Cardiac atrium fibroblast (primary cell): ENCODE data around the gene ATP1B2. TPM values are rescaled to one million over a fixed set of nuclear protein-coding genes. Genes with fewer than 3 reads are reported as not detected.

Source experiments
- total RNA-seq: library from RNA; depleted of rRNA; stranded (reverse); fragments of >200 nt; gene quantifications from 2 replicates; pipeline ENCODE4 v1.2.3, GENCODE V29; 2015

ATP1B2 gene
- total RNA-seq: 2.9 TPM in 1 of 2 replicates, not detected in the other

GRCh38 chr17:7650509-7651096, at the start of gene ATP1B2:
ATP1B2 (plus strand) TSS chr17:7650926; CDS start chr17:7651519, 593 bp downstream.

DNA sequence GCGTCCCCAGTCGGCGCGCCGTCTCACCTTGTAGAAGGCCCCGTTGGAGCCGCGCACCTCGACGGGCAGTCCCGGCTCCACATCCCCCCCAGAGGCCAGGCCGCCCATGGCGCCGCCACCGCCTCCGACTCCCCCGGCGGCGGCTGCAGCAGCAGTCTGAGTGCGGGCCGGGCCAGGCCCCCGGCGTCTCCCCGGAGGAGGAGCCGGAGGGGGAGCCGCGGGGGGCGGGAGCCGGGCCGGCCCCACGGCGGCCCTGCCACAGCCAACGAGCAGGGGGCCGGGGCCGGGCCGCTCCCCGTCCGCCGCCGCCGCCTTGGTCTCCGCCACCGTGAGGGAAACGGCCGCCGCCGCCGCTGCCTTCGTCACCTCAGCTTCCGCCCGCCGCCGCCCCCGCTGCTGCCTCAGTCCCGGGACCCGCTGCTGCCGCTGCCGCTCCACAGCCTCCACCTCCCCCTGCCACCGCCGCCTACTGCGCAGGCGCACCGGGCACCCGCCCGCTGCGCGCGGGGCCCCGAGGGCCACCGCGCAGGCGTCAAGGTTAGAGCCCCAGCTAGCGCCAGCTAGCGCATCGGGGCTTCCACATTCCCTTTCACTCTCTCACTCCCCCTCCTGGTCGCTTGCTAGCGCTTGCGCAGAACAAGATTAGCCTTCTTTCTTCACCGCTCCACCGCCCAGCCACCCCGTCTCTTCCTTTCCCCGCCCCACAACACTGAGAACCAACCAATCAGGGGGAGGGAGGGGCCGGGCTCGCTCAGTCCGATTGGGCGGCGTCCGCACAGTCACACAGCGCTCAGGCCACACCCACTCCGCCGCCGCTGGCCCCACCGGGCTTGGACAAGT, 36.1 kb upstream of the ATP1B2 start, which contains the start of gene FXR2:
TSS of gene FXR2 (minus strand) at position 473 of the 840 bp plus-strand sequence. CDS start at position 108, 365 bp downstream.

GRCh38 chr17:7627250-7628121, 23.2 kb upstream of the ATP1B2 start, which contains the start of gene SAT2:
SAT2 (minus strand) TSS chr17:7627821; CDS start chr17:7627635, 186 bp downstream.

GRCh38 chr17:7629939-7630571, 20.7 kb upstream of the ATP1B2 start, which contains the start of gene SHBG:
SHBG (plus strand) TSS chr17:7630135; CDS start chr17:7630173, 38 bp downstream.

GRCh38 chr17:7687072-7687907, 36.6 kb downstream of the ATP1B2 start, which contains the start of gene TP53:
TP53 (minus strand) TSS chr17:7687490; CDS start chr17:7676594, 10,896 bp downstream.

DNA sequence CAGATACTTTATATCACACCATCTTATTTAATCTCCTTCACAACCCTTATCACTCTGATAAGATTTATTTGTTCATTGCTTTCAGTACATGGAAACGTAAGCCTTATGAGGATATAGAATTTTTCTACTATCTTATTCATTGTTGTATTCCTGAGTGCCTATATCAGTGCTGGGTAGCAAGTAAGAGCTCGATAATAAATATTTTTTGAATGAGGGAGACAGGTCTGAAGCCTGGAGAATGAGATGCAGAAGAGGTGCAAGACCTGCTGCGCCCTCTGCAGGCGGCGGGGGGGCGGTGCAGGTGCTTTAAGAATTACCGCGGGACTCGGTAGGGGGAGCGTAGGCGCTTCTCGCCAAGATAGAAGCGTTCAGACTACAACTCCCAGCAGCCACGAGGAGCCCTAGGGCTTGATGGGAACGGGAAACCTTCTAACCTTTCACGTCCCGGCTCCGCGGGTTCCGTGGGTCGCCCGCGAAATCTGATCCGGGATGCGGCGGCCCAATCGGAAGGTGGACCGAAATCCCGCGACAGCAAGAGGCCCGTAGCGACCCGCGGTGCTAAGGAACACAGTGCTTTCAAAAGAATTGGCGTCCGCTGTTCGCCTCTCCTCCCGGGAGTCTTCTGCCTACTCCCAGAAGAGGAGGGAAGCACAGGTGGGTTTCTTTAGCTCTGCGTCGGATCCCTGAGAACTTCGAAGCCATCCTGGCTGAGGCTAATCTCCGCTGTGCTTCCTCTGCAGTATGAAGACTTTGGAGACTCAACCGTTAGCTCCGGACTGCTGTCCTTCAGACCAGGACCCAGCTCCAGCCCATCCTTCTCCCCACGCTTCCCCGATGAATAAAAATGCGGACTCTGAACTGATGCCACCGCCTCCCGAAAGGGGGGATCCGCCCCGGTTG, 37.4 kb downstream of the ATP1B2 start, which contains the start of gene WRAP53:
TSS of gene WRAP53 (plus strand) at position 570 of the 900 bp plus-strand sequence. CDS start at position 742, 172 bp downstream.

DNA sequence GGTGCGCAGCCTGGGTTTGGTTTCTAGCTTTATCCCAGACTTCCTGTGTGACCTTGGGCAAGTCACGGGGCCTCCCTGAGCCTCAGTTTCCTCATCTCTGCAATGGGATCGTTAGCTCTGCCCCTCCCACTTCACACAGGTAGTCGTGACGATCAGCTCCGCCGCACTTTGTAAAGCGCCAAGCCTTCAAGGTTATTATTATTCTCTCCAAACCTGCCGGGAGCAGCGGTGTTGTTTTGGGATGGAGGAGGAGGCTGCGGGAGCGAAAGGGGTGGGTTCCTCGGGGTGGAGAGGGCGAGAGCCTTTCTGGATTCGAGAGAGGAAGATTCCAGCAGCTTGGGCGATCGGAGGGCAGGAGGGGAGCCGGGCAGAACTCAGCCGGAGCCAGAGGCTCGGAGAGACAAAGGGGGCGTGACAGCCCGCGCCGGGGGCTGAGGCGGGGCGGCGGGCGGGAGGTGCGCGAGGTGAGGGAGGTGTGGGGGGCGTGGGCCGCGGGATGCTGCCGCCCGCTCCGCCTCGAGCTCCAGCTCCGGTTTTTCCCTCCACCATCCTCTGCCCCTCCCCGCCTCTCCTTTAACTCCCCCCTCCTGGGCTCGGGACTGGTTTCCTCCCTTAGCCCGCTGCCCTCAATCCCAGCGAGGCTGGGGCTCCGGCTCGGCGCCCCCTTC, 54.0 kb downstream of the ATP1B2 start, which contains the start of gene EFNB3:
TSS of gene EFNB3 (plus strand) at position 602 of the 668 bp plus-strand sequence. CDS start 397 bp downstream, outside the sequence.

Other genes with a start within 250 kb of the ATP1B2 start
- 147 and 158 TPM in 2 replicates for gene TMEM256, start 246.8 kb upstream of the ATP1B2 start, total RNA-seq
- gene NLGN2, start 243.1 kb upstream of the ATP1B2 start, total RNA-seq: 7.8 and 12.5 TPM in 2 replicates
- not detected in 2 replicates for gene SPEM1, start 230.6 kb upstream of the ATP1B2 start, total RNA-seq
- gene SPEM2, start 225.3 kb upstream of the ATP1B2 start, total RNA-seq: not detected in 2 replicates
- gene SPEM3, start 222.1 kb upstream of the ATP1B2 start, total RNA-seq: not detected in 2 replicates
- gene TMEM102, start 215.5 kb upstream of the ATP1B2 start, total RNA-seq: 2.9 and 3.8 TPM in 2 replicates
- 1.8 and 3.4 TPM in 2 replicates for gene FGF11, start 211.4 kb upstream of the ATP1B2 start, total RNA-seq
- gene CHRNB1, start 205.9 kb upstream of the ATP1B2 start, total RNA-seq: 6.9 and 8.3 TPM in 2 replicates
- gene ZBTB4, start 171.3 kb upstream of the ATP1B2 start, total RNA-seq: 20.4 and 27.2 TPM in 2 replicates
- not detected in 2 replicates for gene SLC35G6, start 169.5 kb upstream of the ATP1B2 start, total RNA-seq
- 57.0 and 69.2 TPM in 2 replicates for gene POLR2A, start 166.6 kb upstream of the ATP1B2 start, total RNA-seq
- gene TNFSF12, start 101.9 kb upstream of the ATP1B2 start, total RNA-seq: 39.2 and 40.1 TPM in 2 replicates
- gene TNFSF13, start 92.2 kb upstream of the ATP1B2 start, total RNA-seq: 2.8 and 11.4 TPM in 2 replicates
- 42.2 and 62.5 TPM in 2 replicates for gene SENP3, start 89.0 kb upstream of the ATP1B2 start, total RNA-seq
- gene CD68, start 71.3 kb upstream of the ATP1B2 start, total RNA-seq: 19.3 and 30.1 TPM in 2 replicates
- gene MPDU1, start 67.1 kb upstream of the ATP1B2 start, total RNA-seq: 156 and 212 TPM in 2 replicates
- gene SOX15, start 60.8 kb upstream of the ATP1B2 start, total RNA-seq: not detected in 2 replicates
- 32.1 and 35.6 TPM in 2 replicates for gene FXR2, start 36.0 kb upstream of the ATP1B2 start, total RNA-seq
- 36.8 and 47.5 TPM in 2 replicates for gene SAT2, start 23.1 kb upstream of the ATP1B2 start, total RNA-seq
- gene SHBG, start 20.8 kb upstream of the ATP1B2 start, total RNA-seq: 1.6 TPM in 1 of 2 replicates, not detected in the other
- gene TP53, start 36.6 kb downstream of the ATP1B2 start, total RNA-seq: 42.1 and 51.4 TPM in 2 replicates
- gene WRAP53, start 37.6 kb downstream of the ATP1B2 start, total RNA-seq: 4.7 and 7.9 TPM in 2 replicates
- 6.6 and 7.0 TPM in 2 replicates for gene EFNB3, start 54.3 kb downstream of the ATP1B2 start, total RNA-seq
- 2.3 and 6.3 TPM in 2 replicates for gene DNAH2, start 66.8 kb downstream of the ATP1B2 start, total RNA-seq
- 3.2 and 7.6 TPM in 2 replicates for gene KDM6B, start 183.3 kb downstream of the ATP1B2 start, total RNA-seq
- gene TMEM88, start 204.1 kb downstream of the ATP1B2 start, total RNA-seq: 0.72 TPM in 1 of 2 replicates, not detected in the other
- 110 and 113 TPM in 2 replicates for gene NAA38, start 206.6 kb downstream of the ATP1B2 start, total RNA-seq
- gene CYB5D1, start 207.1 kb downstream of the ATP1B2 start, total RNA-seq: 7.6 and 8.1 TPM in 2 replicates
- gene CHD3, start 237.9 kb downstream of the ATP1B2 start, total RNA-seq: 64.0 and 75.8 TPM in 2 replicates